HG03139 (cell line): ENCODE data around the gene ZNF35.
"Not testable (repeated sequence)": the region's sequence is repeated elsewhere in the genome, so short reads cannot be mapped to it uniquely, and the experiment has no call there.

Source experiments
- ATAC-seq: cut with Tn5 transposase; IDR thresholded peaks from one replicate; pipeline ENCODE4 v1.9.1; 2021; ENCODE audit not compliant: unreplicated experiment

ZNF35 gene

GRCh38 chr3:44648564-44649229, at the start of gene ZNF35:
Gene ZNF35, plus strand, starts transcription at chr3:44648732. Its CDS starts 2,336 bp downstream, at chr3:44651068.
- ATAC-seq = peak; percentile 90

- ATAC-seq = no peak
These were observed 46.8 kb upstream of the ZNF35 start for GRCh38 chr3:44601749-44602148.

- ATAC-seq = no peak
These were observed 35.9 kb upstream of the ZNF35 start for GRCh38 chr3:44612678-44613077.

GRCh38 chr3:44624749-44625480, 23.6 kb upstream of the ZNF35 start, which contains the start of gene ZNF197:
Gene ZNF197, plus strand, starts transcription at chr3:44625036. Its CDS starts 4,119 bp downstream, at chr3:44629155.
- ATAC-seq = peak; percentile 89

- no peak for ATAC-seq
These were observed 19.8 kb upstream of the ZNF35 start for GRCh38 chr3:44628716-44629115.

- ATAC-seq = no peak
These were observed 16.3 kb upstream of the ZNF35 start for GRCh38 chr3:44632193-44632592.

- ATAC-seq = no peak
These were observed 6.2 kb upstream of the ZNF35 start for GRCh38 chr3:44642337-44642736.

GRCh38 chr3:44643024-44643423, 5.5 kb upstream of the ZNF35 start:
- ATAC-seq = no peak

GRCh38 chr3:44647771-44648170, 761 bp upstream of the ZNF35 start:
- ATAC-seq = no peak

- no peak for ATAC-seq
These were observed 1.2 kb downstream of the ZNF35 start for GRCh38 chr3:44649709-44650108.

GRCh38 chr3:44654039-44654438, 5.5 kb downstream of the ZNF35 start:
- ATAC-seq = no peak

GRCh38 chr3:44659015-44659414, 10.5 kb downstream of the ZNF35 start:
- no peak for ATAC-seq

- ATAC-seq = no peak
These were observed 10.9 kb downstream of the ZNF35 start for GRCh38 chr3:44659434-44659833.

- no peak for ATAC-seq
These were observed 12.7 kb downstream of the ZNF35 start for GRCh38 chr3:44661189-44661588.

- ATAC-seq = no peak
These were observed 16.6 kb downstream of the ZNF35 start for GRCh38 chr3:44665173-44665572.

- ATAC-seq = no peak
These were observed 17.8 kb downstream of the ZNF35 start for GRCh38 chr3:44666346-44666745.

GRCh38 chr3:44669760-44670159, 21.2 kb downstream of the ZNF35 start:
- no peak for ATAC-seq

- not testable (repeated sequence) for ATAC-seq
These were observed 24.9 kb downstream of the ZNF35 start for GRCh38 chr3:44673466-44673865.

GRCh38 chr3:44674211-44674610, 25.7 kb downstream of the ZNF35 start:
- ATAC-seq = no peak

GRCh38 chr3:44678480-44679116, 30.1 kb downstream of the ZNF35 start:
- no peak for ATAC-seq

GRCh38 chr3:44680921-44681455, 32.5 kb downstream of the ZNF35 start:
- no peak for ATAC-seq
